HG03432 (cell line): Measurements from ENCODE around the gene LRFN4.
A peak's percentile ranks its signal among the peaks of the same experiment; 100 is the strongest.

Experiments
- ATAC-seq: cut with Tn5 transposase; IDR thresholded peaks from one replicate; pipeline ENCODE4 v1.9.1; 2021; ENCODE audit warnings: mild to moderate bottlenecking, moderate library complexity; ENCODE audit not compliant: unreplicated experiment

The LRFN4 gene

DNA sequence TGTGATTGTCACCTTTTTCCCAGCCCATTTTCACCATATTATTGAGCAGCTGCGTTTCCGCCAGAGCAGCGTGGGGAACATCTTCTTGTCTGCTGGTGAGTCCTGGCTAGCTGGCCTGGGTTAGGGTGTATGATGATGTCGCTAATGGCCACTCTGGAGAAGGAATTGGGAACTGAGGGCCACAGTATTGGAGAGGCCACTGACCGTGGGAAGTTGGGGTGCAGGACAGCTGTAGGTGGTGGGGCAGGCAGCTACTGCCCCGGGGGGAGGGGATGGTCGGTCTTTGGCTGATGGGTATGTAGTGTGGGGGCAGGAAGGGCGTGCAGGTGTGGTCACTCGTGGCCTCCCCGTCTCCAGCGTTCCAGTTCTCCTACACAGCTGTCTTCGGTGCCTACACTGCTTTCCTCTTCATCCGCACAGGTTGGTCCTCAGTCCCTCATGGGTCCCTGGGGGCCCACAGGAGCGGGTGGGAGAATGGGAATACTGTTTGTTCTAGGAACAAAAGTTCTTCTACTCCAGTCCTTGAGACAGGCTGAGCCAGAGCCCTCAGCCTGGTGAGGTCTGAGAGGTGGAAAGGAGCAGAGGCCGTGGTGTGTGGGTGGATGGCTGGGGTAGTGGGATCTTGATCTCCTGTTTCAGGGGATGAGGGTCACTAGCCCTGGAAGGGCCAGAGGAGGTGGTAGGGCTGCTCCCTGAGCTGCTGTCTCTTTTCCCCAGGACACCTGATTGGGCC is 11.6 kb upstream of the LRFN4 start:
- ATAC-seq, result no peak

DNA sequence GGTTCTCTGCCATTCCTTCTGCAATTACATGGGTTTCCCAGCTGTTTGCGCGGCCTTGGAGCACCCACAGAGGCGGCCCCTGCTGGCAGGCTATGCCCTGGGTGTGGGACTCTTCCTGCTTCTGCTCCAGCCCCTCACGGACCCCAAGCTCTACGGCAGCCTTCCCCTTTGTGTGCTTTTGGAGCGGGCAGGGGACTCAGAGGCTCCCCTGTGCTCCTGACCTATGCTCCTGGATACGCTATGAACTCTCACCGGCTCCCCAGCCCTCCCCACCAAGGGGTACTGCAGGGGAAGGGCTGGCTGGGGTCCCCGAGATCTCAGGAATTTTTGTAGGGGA is 11.0 kb upstream of the LRFN4 start:
- ATAC-seq, result no peak

DNA sequence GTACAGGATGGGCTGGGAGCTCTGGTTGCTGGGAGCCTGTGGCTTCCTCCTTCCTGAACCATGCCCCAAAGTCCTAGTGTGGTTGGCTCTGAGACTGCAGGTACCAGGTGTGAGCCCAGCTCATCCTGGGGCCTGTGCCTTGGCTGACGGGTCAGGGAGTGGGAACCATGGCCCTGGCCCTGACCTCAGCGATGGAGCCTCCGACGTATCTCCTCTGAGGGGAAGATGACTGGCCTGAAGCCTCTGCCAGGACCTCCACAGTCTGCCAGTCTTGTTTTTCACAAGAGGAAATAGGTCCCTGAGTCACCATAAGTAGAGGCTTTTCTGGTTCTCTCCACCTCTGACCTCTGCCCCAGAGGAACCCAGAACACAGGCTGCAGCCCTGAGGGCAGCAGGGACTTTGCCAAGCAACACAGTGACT is 10.2 kb upstream of the LRFN4 start:
- ATAC-seq, result no peak

DNA sequence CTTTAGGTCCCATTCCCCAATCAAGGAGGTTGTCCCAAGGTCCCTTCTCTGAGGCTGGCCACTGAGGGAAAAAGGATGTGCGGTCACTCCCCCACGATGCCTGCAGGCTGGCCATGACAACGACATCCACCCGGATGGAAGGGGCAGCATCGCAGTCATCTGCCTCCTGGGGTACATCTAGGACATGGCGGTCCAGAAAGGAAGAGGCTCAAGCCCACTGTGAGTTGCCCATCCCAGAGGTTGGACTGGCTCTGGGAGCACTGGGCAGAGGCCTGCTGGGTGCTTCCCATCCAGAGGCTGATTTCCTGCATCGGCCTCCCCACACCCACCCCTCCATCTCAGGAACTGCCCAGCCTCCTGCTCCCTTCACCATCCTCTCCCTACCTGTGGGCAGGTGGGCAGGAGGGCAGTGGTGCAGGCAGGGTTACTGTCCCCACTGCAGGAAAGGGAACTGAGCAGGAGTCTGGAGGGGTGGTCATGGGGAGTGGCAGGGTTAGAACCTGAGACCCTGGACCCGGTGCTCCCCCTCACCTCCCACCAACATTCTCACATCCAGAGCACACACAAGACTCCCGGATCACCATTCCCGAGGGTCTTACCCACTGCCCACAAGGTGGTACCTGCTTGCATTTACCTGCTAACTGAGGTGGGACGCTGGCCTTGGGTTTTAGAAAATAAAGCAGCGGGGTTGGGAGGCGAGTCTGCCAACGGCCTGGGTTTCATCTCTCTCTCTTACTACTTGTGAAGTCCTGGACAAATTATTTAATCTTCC is 9.2 kb upstream of the LRFN4 start:
- ATAC-seq, result no peak

DNA sequence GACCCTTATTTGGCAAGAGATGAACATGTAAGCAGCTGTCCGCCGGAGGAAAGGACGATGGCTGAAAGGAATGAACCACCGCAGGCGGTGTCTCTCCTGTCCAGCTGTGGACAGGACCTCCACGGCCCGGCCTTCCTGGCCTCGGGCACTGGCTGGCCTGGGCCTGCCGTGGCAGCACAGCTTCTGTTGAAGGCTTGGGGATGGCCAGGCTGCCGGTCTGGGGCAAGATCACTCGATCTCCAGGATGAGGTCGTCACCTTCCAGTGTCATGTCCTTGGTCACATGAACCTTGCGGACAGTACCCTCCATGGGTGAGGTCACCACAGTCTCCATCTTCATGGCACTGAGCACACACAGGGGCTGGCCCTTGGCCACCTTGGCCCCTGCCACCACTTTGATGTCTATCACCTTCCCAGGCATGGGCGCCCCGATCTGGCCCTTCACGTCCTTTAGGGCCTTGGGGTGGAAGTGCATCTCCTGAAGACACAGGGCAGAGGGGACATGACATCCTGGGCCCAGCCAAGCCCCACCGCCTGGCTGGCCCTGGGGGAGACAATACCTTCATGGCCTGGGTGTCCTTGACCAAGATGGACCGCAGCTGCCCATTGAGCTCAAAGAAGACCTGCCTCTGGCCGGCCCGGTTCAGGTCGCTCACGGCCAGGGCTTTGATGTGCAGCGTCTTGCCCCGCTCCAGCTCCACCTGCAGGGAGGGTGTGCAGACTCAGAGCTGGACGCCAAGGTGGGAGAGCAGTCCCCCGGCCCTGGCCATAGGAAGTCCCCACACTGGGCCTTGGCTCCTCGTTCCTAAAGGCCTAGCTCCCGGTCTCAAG is 8.0 kb upstream of the LRFN4 start:
- ATAC-seq, result no peak

DNA sequence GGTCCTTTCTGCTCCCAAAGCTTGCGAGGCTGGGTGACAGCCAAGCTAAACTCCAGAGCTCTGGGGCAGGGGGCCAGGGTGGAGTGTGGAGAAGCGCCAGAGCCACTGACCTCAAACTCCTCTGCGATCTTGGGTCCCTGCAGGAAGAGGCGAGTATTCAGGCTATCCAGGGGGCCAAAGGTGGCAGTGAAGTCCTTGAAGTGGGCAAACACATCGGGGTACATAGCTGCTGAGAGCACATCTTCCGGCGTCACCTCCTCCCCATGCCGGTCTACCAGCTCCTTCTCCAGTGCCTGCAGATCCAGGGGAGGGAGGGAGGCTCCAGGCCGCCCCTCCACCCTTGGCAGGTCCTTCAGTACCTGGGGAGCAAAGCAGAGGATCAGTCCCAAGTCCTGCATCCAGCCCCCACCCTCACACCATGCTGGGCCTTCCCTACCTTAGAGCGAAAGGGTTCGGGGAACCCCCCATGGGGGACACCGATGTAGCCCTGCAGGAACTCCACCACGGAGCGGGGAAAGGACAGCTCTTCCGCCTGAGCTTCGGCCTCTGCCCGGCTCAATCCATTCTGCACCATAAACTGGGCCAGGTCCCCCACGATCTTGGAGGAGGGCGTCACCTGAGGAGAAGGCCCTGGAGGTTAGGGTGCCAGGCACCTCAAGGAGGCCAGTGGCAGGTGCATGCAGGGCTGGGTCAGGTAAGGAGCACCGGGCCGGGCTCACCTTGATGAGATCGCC is 7.2 kb upstream of the LRFN4 start:
- ATAC-seq, result no peak

DNA sequence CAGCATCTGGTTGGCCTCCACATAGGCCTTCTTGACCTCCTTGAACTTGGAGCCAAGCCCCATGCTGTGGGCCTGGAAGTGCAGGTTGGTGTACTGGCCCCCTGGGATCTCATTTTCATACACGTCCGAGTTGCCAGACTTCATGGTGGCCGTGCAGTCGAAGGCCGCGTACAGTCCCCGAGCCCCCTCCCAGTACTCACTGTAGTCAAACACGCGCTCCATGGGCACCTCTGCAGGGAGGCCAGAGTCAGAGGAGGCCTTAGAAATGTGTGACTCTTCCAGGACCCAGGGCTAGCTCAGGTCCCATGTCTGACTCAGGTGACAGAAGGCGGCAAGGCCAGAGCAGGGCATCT is 6.7 kb upstream of the LRFN4 start:
- ATAC-seq, result no peak

DNA sequence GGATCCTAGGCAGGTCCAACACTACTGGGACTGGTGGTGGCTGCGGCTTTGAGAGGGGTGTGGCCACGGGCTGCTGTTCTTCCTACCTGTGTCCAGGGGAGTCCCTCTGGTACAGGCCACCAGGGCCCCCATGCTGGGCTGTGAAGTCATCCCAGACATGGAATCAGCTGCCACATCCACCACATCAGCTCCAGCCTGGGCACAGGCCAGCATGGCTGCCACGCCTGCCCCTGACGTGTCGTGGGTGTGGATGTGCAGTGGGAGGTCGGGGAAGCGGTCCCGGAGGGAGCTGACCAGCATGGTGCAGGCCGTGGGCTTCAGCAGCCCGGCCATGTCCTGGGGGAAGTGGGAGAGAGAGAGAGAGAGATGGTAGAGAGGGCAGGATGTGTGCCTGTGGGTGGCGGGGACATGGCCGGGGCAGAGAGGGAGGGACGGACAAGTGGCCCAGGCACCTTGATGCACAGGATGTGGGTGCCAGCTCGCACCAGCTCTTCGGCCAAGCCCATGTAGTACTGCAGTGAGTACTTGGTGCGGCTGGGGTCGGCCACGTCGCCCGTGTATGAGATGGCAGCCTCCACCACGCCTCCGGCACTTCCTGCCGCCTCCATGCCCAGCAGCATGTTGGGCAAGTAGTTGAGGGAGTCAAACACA is 6.2 kb upstream of the LRFN4 start:
- ATAC-seq, result no peak

DNA sequence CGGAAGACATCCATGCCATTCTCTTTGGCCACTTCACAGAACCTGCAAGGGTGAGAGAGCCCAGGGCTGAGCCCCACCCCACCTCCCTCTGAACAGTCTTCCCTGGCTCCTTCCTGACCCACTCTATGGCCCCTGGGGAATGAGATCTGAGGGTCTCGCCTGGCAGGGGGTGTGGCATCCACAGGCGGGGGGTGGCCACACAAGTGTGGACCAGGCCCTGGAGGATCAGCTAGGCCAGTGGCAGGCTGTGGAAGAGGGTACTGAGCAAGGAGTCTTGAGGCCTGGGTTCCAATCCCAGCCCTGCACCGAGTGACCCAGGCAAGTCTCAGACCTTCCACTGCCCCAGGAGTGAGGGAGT is 5.6 kb upstream of the LRFN4 start:
- ATAC-seq, result no peak

DNA sequence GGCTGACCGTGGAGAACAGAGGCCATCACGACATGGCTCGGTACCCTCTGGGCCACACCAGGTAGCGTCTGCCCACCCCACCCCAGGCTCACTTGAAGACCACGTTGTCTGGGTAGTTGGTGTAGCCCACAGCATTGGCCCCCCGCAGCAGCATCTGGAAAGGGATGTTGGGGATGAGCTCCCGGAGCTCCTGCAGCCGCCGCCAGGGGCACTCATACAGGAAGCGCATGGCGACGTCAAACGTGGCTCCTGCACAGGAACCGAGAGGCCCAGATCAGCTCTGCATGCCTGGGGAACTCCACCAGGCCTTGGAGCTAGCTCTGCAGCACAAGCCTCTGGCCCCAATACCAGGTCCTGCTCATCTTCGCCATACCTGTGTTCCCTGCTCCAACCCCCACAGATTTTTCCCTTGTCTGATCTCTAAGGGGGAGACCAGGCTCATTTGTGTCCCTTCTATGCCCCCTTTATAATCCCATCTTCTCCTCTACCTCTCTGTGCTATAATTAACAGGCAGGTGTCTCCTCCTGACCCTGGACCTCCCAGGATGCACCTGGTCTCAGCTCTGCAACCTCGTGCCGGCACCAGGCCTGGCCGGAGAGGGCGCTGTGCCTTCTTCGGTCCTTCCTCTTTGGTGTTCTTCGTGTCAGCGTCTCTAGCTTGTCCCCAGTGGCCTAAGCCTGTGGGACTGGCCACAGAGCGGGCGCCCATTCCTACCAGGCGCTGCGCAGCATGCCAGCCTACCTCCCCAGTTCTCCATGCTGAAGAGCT is 5.0 kb upstream of the LRFN4 start:
- ATAC-seq, result no peak

DNA sequence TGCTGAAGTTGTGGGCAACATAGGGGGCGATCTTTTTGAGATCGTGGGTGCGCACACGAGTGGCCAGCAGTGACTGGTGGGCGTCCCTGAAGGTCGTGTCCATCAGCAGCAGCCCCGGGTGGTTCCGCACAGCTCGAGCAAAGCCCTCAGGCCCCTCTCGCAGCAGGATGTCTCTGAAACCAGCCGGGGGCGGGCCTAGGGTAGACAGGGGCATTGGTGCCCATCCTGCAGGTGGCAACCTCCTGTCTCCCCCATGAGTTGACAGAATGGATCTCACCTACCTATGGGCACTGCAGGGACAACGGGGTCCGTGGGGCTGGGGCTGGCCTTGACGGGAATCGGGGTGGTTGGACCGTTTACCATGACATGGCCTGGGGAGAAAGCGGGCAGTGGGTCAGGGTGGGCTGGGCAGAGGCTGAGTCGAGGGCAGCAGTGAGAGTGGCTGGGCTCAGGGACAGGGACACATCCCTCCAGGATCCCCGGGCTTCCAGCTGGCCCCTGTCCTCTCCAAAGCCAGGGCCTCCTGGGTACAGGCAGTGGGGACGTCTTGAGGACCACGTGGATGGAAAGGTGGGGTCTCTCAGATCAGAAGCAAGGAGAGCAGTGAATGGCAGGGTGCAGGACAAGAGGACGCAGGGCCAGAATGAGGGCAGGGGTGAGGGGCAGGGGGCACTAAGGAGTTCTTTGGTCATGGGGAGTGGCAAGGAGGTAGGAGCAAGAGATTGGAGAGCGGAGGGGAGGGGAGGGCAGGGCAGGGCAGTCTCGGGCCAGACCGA is 4.2 kb upstream of the LRFN4 start:
- ATAC-seq, result no peak

DNA sequence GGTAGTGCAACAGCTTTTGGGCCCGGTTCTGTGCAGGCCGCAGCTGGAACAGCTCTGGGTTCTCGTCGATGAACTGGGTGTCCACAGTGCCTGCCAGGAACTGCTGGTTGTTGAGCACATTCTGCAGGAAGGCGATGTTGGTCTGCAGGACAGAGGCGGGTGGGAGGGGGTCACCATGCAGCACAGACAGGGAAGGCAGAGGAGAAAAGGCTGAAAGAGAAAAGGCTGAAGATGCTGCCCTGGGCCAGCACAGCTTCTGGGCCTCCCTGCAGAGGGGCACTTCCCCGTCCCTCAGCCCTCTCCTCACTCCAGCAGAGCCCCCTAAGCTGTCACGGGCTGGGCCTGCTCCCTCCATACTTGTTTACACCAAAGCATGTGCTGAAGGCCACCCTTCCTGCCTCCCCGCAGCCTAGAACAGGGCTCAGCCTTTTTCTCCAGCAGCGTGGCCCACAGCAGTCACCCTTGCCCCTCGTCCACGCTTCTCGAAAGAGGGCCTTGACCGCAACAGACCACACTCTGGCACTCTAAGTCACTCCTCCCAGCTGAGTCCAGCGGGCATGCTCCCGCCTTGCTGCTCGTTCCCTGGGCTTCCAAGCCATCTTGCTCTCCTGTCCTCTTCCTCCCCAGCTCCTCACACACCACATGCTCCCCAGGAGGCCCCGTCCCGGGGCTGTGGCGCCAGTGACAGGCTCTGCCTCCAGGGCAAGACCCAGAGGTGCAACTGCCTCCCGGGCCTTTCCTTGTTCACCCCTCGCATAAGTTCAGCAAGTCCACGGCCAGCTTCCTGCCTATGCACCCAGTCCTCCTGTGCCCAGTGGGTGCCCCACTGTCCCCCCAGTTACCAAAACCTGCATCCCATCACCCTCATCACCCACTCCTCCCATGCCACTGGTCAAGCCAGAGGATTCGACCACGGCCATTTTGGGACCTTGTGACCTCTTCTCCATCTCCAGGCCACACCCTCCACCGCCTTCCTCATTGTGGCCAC is 3.3 kb upstream of the LRFN4 start:
- no peak for ATAC-seq

DNA sequence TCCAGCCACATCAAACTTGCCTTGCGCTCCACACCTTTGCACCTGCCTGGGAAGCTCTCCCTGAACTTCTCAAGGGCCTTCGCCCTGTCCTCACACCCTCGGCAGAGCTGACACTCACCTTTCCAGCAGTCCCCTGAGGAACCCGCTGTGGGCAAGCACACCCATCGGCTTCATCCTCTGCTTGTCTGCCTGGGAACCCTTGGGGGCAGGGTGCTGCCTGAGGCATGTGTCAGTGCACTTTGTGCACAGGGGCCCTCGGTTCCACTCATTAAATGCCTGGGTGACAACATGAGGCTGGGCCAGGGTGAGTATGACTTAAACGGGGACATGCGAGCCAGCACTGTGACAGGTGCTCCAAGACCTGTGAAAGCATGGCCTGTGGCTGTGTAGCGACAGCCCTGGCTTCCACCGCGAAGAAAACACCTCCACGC is 2.6 kb upstream of the LRFN4 start:
- no peak for ATAC-seq

DNA sequence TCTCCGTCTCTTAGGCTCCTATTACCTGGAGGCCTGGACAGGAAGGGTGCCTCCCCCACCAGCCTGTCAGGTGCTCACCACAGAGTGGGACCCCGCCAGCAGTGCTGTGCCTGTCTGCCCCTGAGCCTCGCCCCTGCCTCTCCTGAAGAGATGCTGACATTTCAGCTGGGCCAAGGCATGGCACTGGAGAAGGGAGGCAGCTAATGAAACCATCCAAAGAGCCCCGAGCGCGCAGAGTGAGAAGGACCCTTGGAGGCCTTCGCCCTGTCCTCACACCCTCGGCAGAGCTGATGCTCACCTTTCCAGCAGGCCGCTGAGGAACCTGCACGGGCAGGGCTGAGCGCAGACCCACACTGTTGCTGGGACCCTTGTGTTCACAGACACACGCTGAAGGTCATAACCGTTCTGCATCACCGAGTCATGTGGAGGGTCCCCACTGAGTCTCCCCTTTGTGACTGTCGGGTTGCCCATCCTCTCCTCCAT is 2.1 kb upstream of the LRFN4 start:
- ATAC-seq, result no peak

DNA sequence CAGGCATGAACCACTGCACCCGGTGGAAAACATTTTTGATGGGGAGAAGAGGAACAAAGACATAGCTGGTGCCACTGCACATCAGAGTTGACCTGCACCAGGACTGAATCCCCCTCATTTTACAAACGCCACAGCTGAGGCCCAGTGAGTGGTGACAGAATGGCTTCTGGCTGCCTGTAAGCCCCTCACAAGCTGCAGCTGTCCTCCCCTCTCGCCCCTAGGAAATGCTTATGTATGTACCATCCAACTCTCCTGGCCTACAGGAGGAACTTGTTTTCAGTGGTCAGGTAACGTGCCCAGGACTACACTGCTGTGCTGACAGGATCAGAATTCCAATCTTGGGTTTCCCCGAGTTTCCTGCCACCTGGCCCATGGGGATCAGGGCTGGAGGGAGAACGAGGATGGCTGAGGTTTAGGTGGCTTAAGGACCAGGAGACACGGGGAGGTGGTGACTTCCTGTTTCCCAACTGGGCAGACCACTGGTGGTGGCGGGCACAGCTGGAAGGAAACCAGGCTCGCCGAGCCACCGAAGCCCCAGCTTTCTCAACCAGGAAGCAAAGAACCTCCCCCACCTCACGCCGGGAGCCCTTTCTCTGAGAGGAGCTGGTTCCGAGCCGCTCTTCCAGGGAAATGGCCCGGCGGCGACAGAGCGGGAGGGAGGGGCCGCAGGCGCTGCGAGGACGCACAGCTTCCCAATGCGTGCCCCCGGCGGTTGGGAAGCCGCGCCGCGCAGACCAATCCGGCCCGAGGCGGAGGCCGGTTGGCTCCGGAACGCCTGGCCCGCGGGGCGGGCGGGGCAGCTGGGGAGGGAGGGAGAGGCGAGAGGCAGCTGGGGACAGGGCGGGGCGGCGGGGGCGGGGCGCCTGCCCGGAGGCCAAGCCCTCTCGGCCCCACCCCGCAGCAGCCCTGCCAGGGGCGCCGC is 1.0 kb upstream of the LRFN4 start:
- ATAC-seq, result peak; percentile 72

DNA sequence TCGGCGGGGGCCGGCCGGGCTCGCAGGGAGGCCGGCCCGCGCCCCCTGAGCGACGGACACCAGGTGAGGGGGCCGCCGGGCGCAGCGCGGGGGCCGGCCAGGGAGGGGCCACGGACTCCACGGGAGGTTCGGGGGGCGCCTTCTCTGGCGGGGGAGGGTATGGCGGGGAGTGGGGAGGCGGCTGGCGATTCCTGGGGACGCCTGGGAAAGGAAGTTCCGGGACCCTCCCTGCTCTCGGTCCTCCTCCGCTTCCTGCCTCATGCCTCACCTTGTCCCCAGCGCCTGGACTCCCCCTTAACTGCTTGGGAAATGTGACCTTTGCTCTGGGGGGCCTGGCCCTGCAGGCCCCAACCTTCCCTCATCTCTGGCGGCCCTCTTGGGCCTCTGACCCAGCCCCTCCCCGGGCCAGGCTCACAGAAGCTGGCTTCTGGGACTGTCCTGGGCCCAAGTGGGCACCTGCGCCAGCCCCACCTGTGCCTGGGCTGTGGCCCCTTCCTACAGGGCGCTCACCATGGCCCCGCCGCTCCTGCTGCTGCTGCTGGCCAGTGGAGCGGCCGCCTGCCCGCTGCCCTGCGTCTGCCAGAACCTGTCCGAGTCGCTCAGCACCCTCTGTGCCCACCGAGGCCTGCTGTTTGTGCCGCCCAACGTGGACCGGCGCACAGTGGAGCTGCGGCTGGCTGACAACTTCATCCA is 516 bp downstream of the LRFN4 start:
- no peak for ATAC-seq

DNA sequence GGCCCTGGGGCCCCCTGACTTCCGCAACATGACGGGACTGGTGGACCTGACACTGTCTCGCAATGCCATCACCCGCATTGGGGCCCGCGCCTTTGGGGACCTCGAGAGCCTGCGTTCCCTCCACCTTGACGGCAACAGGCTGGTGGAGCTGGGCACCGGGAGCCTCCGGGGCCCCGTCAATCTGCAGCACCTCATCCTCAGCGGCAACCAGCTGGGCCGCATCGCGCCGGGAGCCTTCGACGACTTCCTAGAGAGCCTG is 992 bp downstream of the LRFN4 start:
- ATAC-seq, result no peak
